ENCODE data around the gene SDF2L1. TPM values are rescaled to one million over a fixed set of nuclear protein-coding genes. Genes with fewer than 3 reads are reported as not detected.

Gene SDF2L1
- total RNA-seq, 1 donor from 2014 or later, result 41.3 TPM

- ATAC-seq (peak; percentile 96), DNase-seq (peak; percentile 96)
- H3K4me3 ChIP-seq, result peak within 1 kb of the TSS; percentile 97
- TF ChIP-seq CTCF (IDR thresholded peaks at IDR 0.05), result peak; percentile 53
- H3K36me3 ChIP-seq, result no peaks in the 10 kb centered on the region
- peak within 1 kb of the TSS; percentile 80 for H3K27ac ChIP-seq
- H3K27me3 ChIP-seq, result no peaks in the 10 kb centered on the region
- intact Hi-C loops (cut with DNase I), result no loop called here
- no peaks in the 10 kb centered on the region for H3K9me3 ChIP-seq
- H3K4me1 ChIP-seq, result peaks cover 4% of the 10 kb centered on the region
Observed at GRCh38 chr22:21629255-21630149, 12.6 kb upstream of the SDF2L1 start, which contains the start of gene YDJC. YDJC (minus strand) TSS chr22:21630022; CDS start chr22:21630014, 8 bp downstream.

- no peak for DNase-seq
Observed at GRCh38 chr22:21631025-21631424, 11.1 kb upstream of the SDF2L1 start.

GRCh38 chr22:21632237-21632895 lies 9.7 kb upstream of the SDF2L1 start, which contains the start of gene CCDC116:
CCDC116 (plus strand) TSS chr22:21632760; CDS start chr22:21633182, 422 bp downstream.
- Histone ChIP-seq H3K9me3 (no peaks in the 10 kb centered on the region), H3K27me3 (no peaks in the 10 kb centered on the region), H3K27ac (no peak within 1 kb of the TSS), H3K36me3 (no peaks in the 10 kb centered on the region), H3K4me3 (no peak within 1 kb of the TSS), H3K4me1 (peaks cover 3% of the 10 kb centered on the region)
- ATAC-seq (peak; percentile 12), DNase-seq (peak; percentile 76)
- TF ChIP-seq CTCF (IDR thresholded peaks at IDR 0.05), result no peak
- intact Hi-C loops (cut with DNase I), result no loop called here

More at GRCh38 chr22:21631025-21631424, 11.1 kb upstream of the SDF2L1 start:
- no peak for TF ChIP-seq CTCF (IDR thresholded peaks at IDR 0.05)
- no peak overlapping the region for H3K4me3 ChIP-seq
- no peak overlapping the region for H3K27ac ChIP-seq
- no peaks in the 10 kb centered on the region for H3K36me3 ChIP-seq
- no peaks in the 10 kb centered on the region for H3K27me3 ChIP-seq
- intact Hi-C loops (cut with DNase I), result no loop called here
- H3K4me1 ChIP-seq, result peaks cover 3% of the 10 kb centered on the region
- H3K9me3 ChIP-seq, result no peaks in the 10 kb centered on the region
- no peak for ATAC-seq

GRCh38 chr22:21632931-21633330 lies 9.2 kb upstream of the SDF2L1 start:
- no peak for TF ChIP-seq CTCF (IDR thresholded peaks at IDR 0.05)
- H3K4me3 ChIP-seq, result no peak overlapping the region
- no peaks in the 10 kb centered on the region for H3K27me3 ChIP-seq
- intact Hi-C loops (cut with DNase I), result no loop called here
- DNase-seq (no peak), ATAC-seq (no peak)
- H3K4me1 ChIP-seq, result peaks cover 3% of the 10 kb centered on the region
- H3K27ac ChIP-seq, result no peak overlapping the region
- H3K36me3 ChIP-seq, result no peaks in the 10 kb centered on the region
- no peaks in the 10 kb centered on the region for H3K9me3 ChIP-seq

- Histone ChIP-seq H3K36me3 (no peaks in the 10 kb centered on the region), H3K27me3 (no peaks in the 10 kb centered on the region), H3K4me1 (peaks cover 3% of the 10 kb centered on the region), H3K27ac (no peak overlapping the region), H3K4me3 (no peak overlapping the region), H3K9me3 (no peaks in the 10 kb centered on the region)
- ATAC-seq (no peak), DNase-seq (no peak)
- intact Hi-C loops (cut with DNase I), result no loop called here
- no peak for TF ChIP-seq CTCF (IDR thresholded peaks at IDR 0.05)
Observed at GRCh38 chr22:21633481-21633880, 8.6 kb upstream of the SDF2L1 start.

Measured in upper lobe of right lung (tissue), 1 donor.